OCI-LY7 (cell line): ENCODE data around the gene CLSTN1. TPM values are rescaled to one million over a fixed set of nuclear protein-coding genes. Genes with fewer than 3 reads are reported as not detected.

ENCODE experiments used
- BruUV-seq: library from RNA; stranded (reverse); fragments of 400-500 nt; replicated peaks from 2 replicates; lab custom pipeline; 2021; lab: Mats Ljungman, UMichigan
- CTCF ChIA-PET: fragments of 300-600 bp; sonication (Branson Sonifier 250); formaldehyde crosslinking; loops from one replicate; lab custom pipeline; 2022; ENCODE audit warnings: antibody characterized with exemption; ENCODE audit not compliant: unreplicated experiment; lab: Charles Lee
- POLR2A ChIA-PET: fragments of 300-600 bp; sonication (Branson Sonifier 250); formaldehyde crosslinking; loops from one replicate; lab custom pipeline; 2022; ENCODE audit warnings: antibody characterized with exemption; lab: Charles Lee
- DNase-seq: peaks from one replicate; pipeline ENCODE4 v3.0.0-alpha.2; 2015; ENCODE audit warnings: low spot score
- H2AFZ ChIP-seq: fragments of 200-600 bp; sonication (generic), shearing (Covaris generic); 2 replicates; pipeline ENCODE4 v1.6.1; 2014; ENCODE audit warnings: mild to moderate bottlenecking, antibody characterized with exemption, low read length, moderate library complexity
- H3K27ac ChIP-seq: fragments of 200-600 bp; sonication (generic); 2 replicates; pipeline ENCODE4 v1.5.1; 2014; ENCODE audit warnings: mixed run types, low read depth, mild to moderate bottlenecking, moderate library complexity, low read length, inconsistent platforms; ENCODE audit not compliant: poor library complexity, severe bottlenecking
- H3K36me3 ChIP-seq: fragments of 200-600 bp; sonication (generic); 2 replicates; pipeline ENCODE4 v1.6.1; 2014; ENCODE audit warnings: mild to moderate bottlenecking, antibody characterized with exemption, low read length, moderate library complexity, mixed read lengths; ENCODE audit not compliant: insufficient read depth
- H3K4me1 ChIP-seq: fragments of 200-600 bp; sonication (generic); 2 replicates; pipeline ENCODE4 v1.5.1; 2014; ENCODE audit warnings: mild to moderate bottlenecking, low read length; ENCODE audit not compliant: insufficient read depth, poor library complexity, severe bottlenecking
- H3K4me2 ChIP-seq: fragments of 200-600 bp; sonication (generic); 2 replicates; pipeline ENCODE4 v1.6.1; 2014; ENCODE audit warnings: mild to moderate bottlenecking, low read length
- H3K4me3 ChIP-seq: fragments of 200-600 bp; sonication (generic); 2 replicates; pipeline ENCODE4 v1.5.1; 2014; ENCODE audit warnings: mild to moderate bottlenecking, low read depth, low read length; ENCODE audit not compliant: poor library complexity, severe bottlenecking
- H3K79me2 ChIP-seq: fragments of 200-600 bp; sonication (generic); 2 replicates; pipeline ENCODE4 v1.6.1; 2016; ENCODE audit warnings: low read depth, mild to moderate bottlenecking, low read length, moderate library complexity, mixed read lengths; ENCODE audit not compliant: insufficient read depth
- H3K9me2 ChIP-seq: fragments of 200-600 bp; sonication (generic); 2 replicates; pipeline ENCODE4 v1.6.1; 2016; ENCODE audit warnings: mild to moderate bottlenecking, low read length, mixed read lengths; ENCODE audit not compliant: insufficient read depth
- H3K9me3 ChIP-seq: fragments of 200-600 bp; sonication (generic); 2 replicates; pipeline ENCODE4 v1.6.1; 2014; ENCODE audit warnings: mild to moderate bottlenecking, mixed run types, low read length, mixed read lengths
- H4K20me1 ChIP-seq: fragments of 200-600 bp; sonication (generic); 2 replicates; pipeline ENCODE4 v1.6.1; 2014; ENCODE audit warnings: mild to moderate bottlenecking, antibody characterized with exemption, low read length, moderate library complexity, mixed read lengths; ENCODE audit not compliant: insufficient read depth
- CTCF ChIP-seq: fragments of 200-600 bp; sonication (generic); conservative IDR thresholded peaks from 2 replicates; pipeline ENCODE4 v1.5.1; 2014; ENCODE audit warnings: mild to moderate bottlenecking, antibody characterized with exemption, low read length, moderate library complexity, mixed read lengths
- EZH2phosphoT487 ChIP-seq: fragments of 200-600 bp; sonication (generic); IDR thresholded peaks from 2 replicates; pipeline ENCODE4 v1.6.1; 2018; ENCODE audit warnings: low read depth, borderline replicate concordance, mild to moderate bottlenecking, mixed run types, antibody characterized with exemption, low read length, moderate library complexity, mixed read lengths
- intact Hi-C: fragments of 100-400 bp; cut with micrococcal nuclease; formaldehyde crosslinking; loops from one replicate; pipeline ENCODE4 v1.10.0; 2022; ENCODE audit not compliant: unreplicated experiment
- total RNA-seq, 2 experiments: library from RNA; depleted of rRNA in 1 of 2; stranded (reverse); fragments of >200 nt in 1 of 2; shearing (Covaris generic) in 1 of 2; gene quantifications; 2 replicates each; pipeline ENCODE4 v1.2.3, GENCODE V29; 2014 to 2022

Gene CLSTN1
- total RNA-seq, 2 experiments from 2014 or later: 58.6 to 124 TPM

- intact Hi-C loops: no loop called here
- no peak overlapping the region for H2AFZ ChIP-seq
- ChIA-PET CTCF (interaction anchor here (0.7 to 1.7 kb wide), 3 partner anchors 83 to 180 kb away, joined by 3 to 10 read pairs (median 5); no protein-coding TSS in a partner anchor), POLR2A (interaction anchor here (0.5 to 2.0 kb wide), 5 partner anchors 18 to 150 kb away, joined by 3 to 7 read pairs (median 3); no protein-coding TSS in a partner anchor)
- H3K4me2 ChIP-seq: no peak overlapping the region
- no peak overlapping the region for H3K27ac ChIP-seq
- no peaks in the 10 kb centered on the region for H3K36me3 ChIP-seq
- DNase-seq: no peak
- H3K9me2 ChIP-seq: no peaks in the 10 kb centered on the region
- H3K4me1 ChIP-seq: peaks cover 57% of the 10 kb centered on the region
- H3K4me3 ChIP-seq: no peak overlapping the region
- no peak for TF ChIP-seq EZH2phosphoT487
- TF ChIP-seq CTCF: no peak
- H4K20me1 ChIP-seq: no peaks in the 10 kb centered on the region
- no peaks in the 10 kb centered on the region for H3K9me3 ChIP-seq
- no TSS peak for BruUV-seq
- no peaks in the 10 kb centered on the region for H3K79me2 ChIP-seq
Observed at GRCh38 chr1:9868244-9868590, 44.5 kb upstream of the CLSTN1 start.

DNA sequence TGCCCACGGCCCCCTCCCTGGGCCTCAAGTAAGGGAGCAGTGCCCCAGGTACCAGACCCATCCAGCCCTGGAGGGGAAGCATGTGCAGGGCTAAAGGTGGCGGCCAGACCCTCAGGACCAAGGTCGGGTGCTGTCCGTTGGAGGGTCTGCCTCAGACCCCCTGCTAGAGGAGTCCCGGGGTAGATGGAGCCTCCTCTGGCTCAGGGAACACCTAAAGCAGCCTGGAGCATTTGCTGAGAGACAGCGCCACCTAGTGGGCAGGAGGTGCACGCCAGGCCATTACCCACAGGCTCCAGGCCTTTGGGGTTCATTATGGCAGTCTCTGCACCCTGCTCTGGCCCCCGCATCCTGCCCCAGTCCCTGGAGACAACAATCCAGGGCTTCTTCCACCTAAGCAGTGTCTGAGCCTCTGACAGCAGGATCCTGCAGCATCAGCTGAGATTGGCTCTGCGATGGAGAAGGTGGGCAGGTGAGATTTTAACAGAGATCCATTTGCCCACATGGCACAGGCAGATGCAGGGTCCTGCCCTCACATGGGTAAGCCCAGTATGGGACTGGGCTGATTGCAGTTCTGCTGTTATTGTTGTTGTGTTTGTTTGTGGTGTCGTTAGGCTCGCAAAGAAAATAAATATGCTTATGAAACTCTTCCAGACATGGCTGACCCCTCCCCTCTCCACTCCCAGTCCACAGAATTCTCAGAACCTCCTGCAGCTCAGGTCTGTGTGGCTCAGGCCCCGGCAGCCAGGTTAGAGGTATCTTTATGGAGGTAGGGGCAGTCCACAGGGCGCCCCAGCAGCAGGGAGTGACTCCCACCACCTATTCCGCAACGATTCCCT lies 43.9 kb upstream of the CLSTN1 start:
- Histone ChIP-seq H3K36me3 (no peaks in the 10 kb centered on the region), H3K4me1 (peaks cover 59% of the 10 kb centered on the region), H4K20me1 (no peaks in the 10 kb centered on the region), H3K4me3 (no peak overlapping the region), H3K79me2 (no peaks in the 10 kb centered on the region), H3K9me2 (no peaks in the 10 kb centered on the region), H2AFZ (no peak overlapping the region), H3K4me2 (0 out of 2 replicates have a peak overlapping the region, but pooled peaks have one; percentile 6), H3K27ac (no peak overlapping the region), H3K9me3 (no peaks in the 10 kb centered on the region)
- BruUV-seq: no TSS peak
- peak; percentile 87 for DNase-seq
- ChIA-PET CTCF (interaction anchor here (0.7 to 1.7 kb wide), 3 partner anchors 82 to 180 kb away, joined by 3 to 10 read pairs (median 5); no protein-coding TSS in a partner anchor), POLR2A (interaction anchor here (0.5 to 7.4 kb wide), 6 partner anchors 17 to 150 kb away, joined by 3 to 141 read pairs (median 4); no protein-coding TSS in a partner anchor)
- TF ChIP-seq CTCF (peak; percentile 97), EZH2phosphoT487 (no peak)
- intact Hi-C loops: loop anchor here (1.0 kb wide), 4 partner anchors 83 to 240 kb away; no protein-coding TSS in a partner anchor
